GM21576 (cell line): ENCODE data around the gene GRPEL1.

Experiments
- ATAC-seq: cut with Tn5 transposase; IDR thresholded peaks from one replicate; pipeline ENCODE4 v1.9.1; 2021; ENCODE audit warnings: mild to moderate bottlenecking, moderate library complexity; ENCODE audit not compliant: unreplicated experiment

Gene GRPEL1

DNA sequence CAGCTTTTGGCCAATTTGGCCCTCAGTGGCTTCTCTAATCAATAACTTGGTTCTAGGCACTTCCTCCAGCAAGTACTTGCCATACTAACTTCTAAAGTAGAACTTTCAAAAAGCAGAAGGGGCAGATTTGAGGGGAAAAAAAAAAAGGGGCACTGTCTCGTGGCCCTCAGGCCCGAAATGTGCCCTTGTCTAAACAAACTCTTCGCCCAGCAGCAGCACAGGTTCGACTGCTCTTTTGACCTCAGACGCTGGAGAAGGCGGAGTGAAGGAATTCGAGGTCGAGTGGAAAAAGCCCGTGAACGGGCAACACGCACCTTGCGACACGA is 775 bp downstream of the GRPEL1 start:
- ATAC-seq = no peak

GRCh38 chr4:7066493-7066892 is 1.4 kb downstream of the GRPEL1 start:
- no peak for ATAC-seq

GRCh38 chr4:7066006-7066405 is 1.9 kb downstream of the GRPEL1 start:
- ATAC-seq = no peak

- ATAC-seq = no peak
Measured at GRCh38 chr4:7063362-7063761, 4.5 kb downstream of the GRPEL1 start.

DNA sequence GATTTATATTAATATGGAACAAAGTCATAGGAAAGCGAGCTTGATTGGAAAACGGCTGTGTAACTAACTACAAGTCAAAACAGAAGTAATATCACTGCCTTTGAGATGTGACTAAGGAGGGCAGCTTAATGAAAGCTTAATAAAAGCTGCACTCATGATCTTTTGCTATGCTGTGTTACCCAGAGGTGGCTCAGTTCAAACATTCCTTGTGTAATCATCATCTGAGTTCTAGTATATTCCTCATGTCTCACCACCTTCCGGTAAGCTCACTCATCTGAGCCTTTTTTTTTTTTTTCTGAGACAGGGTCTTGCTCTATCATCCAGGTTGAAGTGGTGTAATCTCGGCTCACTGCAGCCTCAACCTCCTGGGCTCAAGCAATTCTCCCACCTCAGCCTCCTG is 5.0 kb downstream of the GRPEL1 start:
- ATAC-seq = no peak

- ATAC-seq = no peak
Measured at GRCh38 chr4:7061815-7062214, 6.0 kb downstream of the GRPEL1 start.

- no peak for ATAC-seq
Measured at GRCh38 chr4:7060346-7061150, 7.3 kb downstream of the GRPEL1 start.

DNA sequence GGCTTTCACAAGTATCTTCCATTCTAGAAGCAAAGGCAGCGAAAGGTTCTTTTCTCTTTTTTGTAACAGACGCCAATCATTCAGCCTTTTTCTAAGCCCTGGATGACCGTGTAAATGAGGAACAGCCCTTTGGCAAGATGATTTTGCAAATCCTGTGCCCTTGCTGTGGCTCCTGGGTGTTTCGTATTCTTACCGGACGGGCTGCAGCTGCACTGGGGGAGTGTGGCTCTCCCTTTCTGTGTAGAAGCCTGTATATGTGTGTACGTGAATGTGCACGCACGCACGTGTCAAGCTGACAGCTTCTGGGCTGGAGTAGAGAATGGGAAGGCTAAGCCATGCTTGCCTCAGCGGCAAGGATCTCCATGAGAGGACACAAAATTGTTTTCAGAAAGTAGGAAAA is 8.2 kb downstream of the GRPEL1 start:
- no peak for ATAC-seq

GRCh38 chr4:7058792-7059191 is 9.1 kb downstream of the GRPEL1 start:
- no peak for ATAC-seq

DNA sequence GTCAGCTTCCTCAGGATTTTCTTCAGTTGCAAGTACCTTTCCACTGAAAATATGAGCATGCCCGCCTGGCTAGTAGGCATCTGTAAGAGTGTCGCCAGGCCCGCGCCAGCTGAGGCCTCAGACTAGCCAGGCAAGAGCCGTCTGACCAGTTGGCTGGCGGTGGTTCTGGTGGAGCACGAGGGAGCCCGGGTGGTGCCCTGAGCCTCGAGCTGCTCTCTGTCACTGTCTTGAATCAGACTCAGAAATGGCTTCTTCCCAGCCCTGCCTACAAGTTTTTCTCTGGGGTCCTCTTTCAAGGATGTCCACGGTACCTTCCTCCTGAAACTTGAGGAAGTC is 11.9 kb downstream of the GRPEL1 start:
- ATAC-seq = no peak

DNA sequence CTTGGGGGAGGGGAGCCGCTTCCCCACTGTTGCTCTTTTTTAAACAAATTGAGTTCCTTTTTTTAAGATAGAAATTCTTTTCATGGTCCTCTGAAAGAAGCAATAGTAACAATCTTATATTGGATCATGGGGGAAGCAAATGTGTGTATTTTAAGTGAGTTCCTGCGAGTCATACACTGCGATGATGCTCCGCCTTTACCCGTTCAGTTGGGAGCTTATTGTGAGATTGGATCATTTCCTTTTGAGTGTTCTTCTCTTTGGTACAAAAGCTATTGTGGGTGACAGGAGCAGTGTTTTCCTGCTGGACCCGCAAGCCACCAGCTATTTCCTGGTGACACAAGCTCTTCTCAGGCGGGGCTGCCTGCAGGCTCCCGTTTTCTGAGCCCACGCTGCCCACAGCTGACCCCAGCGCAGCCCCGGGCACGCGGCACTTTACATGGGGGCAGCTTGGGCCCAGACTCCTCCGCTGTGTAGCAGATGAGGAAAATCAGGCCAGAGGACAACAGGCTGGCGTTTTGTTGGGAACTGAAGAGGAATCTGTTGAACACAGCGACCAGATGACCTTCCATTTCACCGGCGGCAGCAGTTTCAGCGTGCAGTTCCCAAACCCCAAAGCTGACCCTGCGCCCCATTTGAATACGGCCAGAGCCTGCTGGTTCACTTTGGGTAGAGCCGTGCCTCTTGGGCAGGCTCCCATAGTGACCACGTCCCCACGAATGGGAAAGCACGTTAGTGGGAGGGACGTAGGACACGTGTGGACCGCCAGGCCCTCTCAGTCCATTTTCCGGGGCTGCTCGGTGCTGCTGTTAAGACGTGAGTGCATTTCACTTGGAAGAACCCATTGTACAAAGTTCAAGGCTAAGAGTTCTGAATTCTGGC is 12.5 kb downstream of the GRPEL1 start:
- no peak for ATAC-seq

- ATAC-seq = no peak
Measured at GRCh38 chr4:7054106-7054880, 13.6 kb downstream of the GRPEL1 start.

DNA sequence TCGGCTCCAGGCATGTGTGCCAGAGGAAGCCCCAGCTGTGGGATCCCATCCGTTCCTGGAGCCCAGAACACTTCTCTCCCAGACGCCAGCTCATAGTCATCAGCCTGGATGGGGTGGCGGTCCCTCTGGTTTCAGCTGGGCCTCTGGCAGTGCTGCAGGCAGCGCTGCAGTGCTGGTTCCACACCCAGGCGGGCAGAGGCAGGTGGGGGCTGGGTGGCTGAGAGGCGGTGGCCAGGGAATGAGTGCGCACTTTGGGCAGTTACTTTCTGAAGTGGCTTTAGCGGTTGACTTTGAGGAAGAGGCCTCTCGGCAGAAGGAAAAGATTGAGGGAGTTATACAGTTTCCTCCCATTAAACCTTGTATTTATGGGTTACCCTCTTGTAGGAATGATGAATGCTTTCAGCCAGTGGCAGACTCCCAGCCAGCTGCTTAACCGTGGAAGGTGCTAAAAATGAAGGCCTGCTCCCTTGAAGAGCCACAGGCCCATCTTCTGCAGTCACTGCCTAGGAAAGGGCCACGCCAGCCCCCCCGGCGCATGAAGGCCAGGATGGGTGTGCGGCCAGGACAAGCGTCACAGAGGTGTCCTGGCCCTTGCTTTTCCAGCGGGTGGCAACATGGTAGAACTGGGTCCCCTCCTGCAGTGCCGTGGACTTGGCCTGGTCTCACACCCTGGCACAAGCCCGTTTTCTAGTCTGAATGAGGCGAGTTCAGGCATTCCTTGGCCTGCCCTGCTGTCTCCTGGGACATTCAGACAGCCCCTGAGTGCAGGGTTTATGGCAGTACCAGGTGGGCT is 14.7 kb downstream of the GRPEL1 start:
- no peak for ATAC-seq

GRCh38 chr4:7052313-7052712 is 15.6 kb downstream of the GRPEL1 start:
- ATAC-seq = no peak

DNA sequence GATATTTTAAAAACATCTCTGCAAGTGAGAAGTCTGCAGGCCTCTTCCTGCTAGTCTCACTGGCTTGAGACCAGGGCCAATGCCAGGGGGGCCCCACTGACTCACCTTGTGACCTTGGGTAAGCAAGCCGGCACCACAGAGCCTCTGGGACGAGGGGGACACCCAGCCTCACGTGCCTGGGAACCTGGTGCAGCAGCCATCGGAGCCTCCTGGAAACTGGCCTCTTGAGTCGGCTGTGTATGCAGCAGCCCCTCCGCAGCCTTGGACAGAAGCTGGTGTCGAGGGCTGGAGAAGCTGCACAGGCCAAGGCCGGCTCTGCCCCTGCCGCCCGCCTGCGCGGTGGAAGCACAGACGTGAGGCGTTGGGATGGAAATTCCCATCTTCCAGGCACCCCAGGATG is 16.0 kb downstream of the GRPEL1 start:
- ATAC-seq = no peak

DNA sequence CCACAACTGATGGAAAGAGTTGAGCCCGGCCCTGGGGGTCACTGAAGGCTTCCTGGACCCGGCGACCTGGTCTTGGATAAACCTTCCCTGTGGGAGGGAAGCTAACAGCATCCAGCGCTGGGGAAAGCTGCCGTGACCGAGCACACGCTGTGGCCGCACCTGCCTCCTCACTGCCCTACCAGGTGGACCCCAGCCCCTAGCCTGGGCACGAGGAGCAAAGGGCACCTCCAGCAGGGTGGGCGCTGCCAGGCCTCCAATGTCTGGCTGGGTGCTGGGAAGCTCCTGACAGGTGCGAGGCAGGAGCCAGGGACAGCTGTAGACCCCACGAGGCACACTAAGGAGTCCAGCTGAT is 16.7 kb downstream of the GRPEL1 start:
- no peak for ATAC-seq

GRCh38 chr4:7050481-7051143 is 17.3 kb downstream of the GRPEL1 start:
- no peak for ATAC-seq

GRCh38 chr4:7049739-7050138 is 18.1 kb downstream of the GRPEL1 start:
- no peak for ATAC-seq

DNA sequence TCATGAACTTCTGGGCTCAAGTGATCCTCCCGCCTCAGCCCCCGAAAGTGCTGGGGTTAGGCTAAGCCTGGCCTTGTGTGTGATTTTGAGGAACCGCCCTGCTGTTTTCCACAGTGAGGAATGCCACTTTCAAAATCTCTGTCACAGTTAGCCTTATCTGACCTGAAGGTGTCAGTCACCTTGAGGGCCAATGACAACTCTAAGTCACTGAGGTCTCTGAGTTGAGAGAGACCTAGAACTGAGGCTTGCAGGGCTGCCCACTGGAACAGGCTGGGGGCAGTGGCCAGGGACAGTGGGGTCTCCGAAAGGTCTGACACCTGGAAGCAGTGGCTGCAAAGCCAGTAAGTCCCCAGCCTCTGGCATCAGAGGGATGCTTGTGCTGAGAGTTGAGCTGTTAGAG is 18.6 kb downstream of the GRPEL1 start:
- ATAC-seq = no peak

GRCh38 chr4:7048642-7049041 is 19.2 kb downstream of the GRPEL1 start:
- no peak for ATAC-seq
